GM21825 (cell line): ENCODE data around the gene SULF2.

Experiments
- ATAC-seq: cut with Tn5 transposase; IDR thresholded peaks from one replicate; pipeline ENCODE4 v1.9.1; 2021; ENCODE audit warnings: mild to moderate bottlenecking, moderate library complexity; ENCODE audit not compliant: unreplicated experiment

Gene SULF2

GRCh38 chr20:47614703-47615309 is 170.5 kb downstream of the SULF2 start:
- no peak for ATAC-seq

- ATAC-seq, result no peak
These were observed 172.6 kb downstream of the SULF2 start for GRCh38 chr20:47612670-47613069.

- no peak for ATAC-seq
These were observed 173.5 kb downstream of the SULF2 start for GRCh38 chr20:47611785-47612184.

GRCh38 chr20:47610945-47611250 is 174.4 kb downstream of the SULF2 start:
- ATAC-seq, result no peak

- ATAC-seq, result no peak
These were observed 174.9 kb downstream of the SULF2 start for GRCh38 chr20:47610247-47610944.

- no peak for ATAC-seq
These were observed 176.3 kb downstream of the SULF2 start for GRCh38 chr20:47609001-47609400.
